ENCODE measurements around the gene MRPL34.
"Not testable (repeated sequence)": the region's sequence is repeated elsewhere in the genome, so short reads cannot be mapped to it uniquely, and the experiment has no call there.

The MRPL34 gene

DNA sequence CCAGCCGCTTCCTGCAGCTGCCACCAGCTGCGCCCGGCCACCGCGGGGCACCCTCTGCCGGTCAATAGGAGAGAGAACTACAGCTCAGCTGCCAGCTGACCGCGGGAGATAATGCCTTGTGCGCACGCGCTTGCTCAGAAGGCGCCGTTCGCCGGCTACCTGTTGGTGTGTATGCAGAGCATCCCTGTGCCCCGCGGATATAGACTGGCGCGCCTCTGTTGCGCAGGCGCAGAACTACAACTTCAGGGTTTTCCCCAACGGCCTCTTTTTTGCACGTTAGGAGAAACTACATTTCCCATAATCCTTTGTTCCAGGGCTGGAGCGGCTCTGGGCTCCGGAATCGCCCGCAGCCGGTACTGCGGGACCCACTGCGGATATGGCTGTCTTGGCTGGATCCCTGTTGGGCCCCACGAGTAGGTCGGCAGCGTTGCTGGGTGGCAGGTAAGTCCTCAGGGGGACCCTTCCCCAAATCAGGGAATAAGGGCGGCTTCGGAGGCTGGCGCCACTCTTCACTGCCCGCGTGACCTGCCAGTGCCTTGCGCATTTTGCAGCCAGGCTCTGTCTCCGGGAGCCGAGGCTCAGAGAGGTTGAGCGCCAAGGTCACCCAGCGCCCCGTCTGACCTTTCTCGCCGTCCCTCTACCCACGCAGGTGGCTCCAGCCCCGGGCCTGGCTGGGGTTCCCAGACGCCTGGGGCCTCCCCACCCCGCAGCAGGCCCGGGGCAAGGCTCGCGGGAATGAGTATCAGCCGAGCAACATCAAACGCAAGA, at the start of gene MRPL34:
Gene MRPL34, plus strand, starts transcription at position 356 of the 768 bp plus-strand sequence. Its CDS starts 21 bp downstream, at position 377.
- peak; percentile 98 to 100 for DNase-seq

DNA sequence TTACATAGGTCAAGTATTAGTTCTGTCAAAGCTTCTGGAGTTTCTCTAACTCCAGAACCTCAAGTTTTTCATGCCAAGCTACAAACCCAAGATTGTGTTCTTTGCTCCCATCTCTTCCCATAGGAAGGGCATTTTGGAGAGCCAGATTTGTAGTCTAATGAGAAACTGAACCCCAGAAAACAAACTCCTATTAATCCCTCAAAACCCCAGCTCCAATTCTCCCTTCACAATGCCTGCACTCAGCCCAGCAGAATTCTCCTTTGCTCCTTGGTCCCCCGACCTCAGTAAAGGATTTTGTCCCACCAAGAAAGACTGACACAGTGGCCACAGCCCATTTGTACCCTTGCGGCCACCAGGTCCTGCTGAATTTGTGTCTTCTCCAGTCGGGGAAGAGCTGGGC, 49.5 kb upstream of the MRPL34 start:
- no peak for DNase-seq

DNA sequence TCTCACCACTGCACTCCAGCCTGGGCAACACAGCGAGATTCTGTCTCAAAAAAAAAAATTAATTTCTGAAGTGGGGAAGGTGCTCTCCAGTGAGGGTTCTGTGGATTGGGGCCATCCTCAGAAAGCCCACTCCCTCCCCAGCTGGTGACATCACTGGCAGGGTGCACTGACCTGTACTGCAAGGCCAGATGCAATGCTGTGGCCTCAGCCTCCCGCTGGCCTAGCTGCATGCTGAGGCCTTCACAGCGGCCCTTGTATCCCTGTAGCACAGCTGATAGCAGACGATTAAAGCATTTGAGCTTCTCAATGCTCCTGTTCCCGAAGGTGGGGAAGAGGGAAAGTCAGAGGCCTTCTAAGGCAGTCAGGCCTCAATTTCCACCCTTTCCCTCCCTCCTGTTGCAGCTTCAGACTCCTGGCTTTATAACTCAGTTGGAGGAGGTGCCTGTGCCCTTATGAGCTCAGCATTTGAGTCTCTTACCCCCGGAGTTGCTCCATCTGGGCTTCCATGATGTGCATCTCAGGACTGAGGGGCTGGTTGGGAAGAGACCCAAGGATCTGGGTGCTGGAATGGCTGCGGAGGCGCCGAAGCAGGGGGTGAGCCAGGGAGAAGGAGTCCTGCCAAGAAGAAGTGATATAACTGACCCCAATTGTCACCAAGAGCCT, 46.4 kb upstream of the MRPL34 start:
- no peak for DNase-seq

GRCh38 chr19:17259934-17260333, 45.7 kb upstream of the MRPL34 start:
- DNase-seq, result no peak

DNA sequence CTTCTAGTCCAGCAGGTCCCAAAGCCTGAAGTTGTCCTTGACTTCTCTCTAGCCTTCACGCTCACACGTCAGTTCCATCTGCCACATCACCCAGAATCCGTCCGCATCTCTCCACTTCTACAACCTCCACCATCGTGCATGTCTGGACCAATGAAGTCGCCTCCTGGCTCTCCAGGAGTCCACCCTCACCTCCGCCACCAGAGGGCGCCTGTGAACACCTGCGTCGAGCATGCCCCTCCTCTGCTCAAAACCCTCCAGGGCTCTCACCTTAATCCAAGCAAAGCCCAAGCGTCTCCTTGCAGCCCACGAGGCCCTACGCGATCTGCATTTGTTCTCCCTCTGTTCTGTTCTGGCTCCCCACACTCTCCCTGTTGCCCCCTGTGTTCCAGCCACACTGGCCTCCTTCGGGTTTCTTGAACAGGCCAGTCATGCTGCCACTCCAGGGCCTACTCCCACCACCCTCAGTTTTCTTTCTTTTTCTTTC, 44.8 kb upstream of the MRPL34 start:
- peak; percentile 87 to 88 for DNase-seq

GRCh38 chr19:17262557-17262956, 43.1 kb upstream of the MRPL34 start:
- DNase-seq, result no peak

- no peak for DNase-seq
Measured at GRCh38 chr19:17263712-17264640, 41.7 kb upstream of the MRPL34 start.

DNA sequence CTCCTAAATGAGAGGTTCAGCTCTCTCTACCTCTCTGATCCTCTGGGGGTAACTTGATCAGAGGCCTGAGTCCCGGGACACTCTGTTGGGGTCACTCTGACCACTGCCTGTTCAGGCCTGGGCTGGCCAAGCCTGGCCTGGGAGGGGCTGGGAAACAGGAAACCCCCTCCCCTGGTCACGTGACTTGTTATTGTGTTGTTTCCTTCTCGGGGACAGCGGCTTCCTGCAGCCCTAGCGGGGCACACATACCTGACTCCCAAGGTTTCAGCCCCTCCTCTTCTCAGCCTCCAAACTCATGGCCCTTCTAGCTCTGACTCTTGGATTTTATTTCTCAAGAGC, 41.1 kb upstream of the MRPL34 start, which contains the start of gene USHBP1:
Gene USHBP1, minus strand, starts transcription at position 105 of the 339 bp plus-strand sequence. CDS start 446 bp downstream, outside the sequence.
- DNase-seq, result no peak

- DNase-seq, result no peak
Measured at GRCh38 chr19:17266026-17266425, 39.6 kb upstream of the MRPL34 start.

DNA sequence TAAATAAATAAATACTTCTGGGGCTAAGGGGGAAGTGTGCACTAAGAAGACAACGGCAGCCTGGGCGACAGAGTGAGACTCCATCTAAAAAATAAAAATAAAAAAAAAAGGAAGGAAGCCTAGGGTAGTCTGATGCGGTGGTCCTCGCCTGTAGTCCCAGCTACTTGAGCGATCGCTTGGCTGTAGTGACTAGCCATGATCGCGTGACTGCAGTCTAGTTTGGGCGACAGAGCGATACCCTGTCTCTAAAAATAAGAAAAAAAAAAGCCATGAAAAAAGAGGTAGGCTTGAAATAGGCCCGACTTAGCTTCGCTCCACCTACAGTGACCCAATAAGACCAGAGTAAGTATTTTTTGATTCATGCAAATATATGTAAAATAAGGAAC, 39.1 kb upstream of the MRPL34 start:
- DNase-seq, result no peak

- peak; percentile 97 to 99 for DNase-seq
Measured at GRCh38 chr19:17266975-17267788, 38.5 kb upstream of the MRPL34 start, which contains the start of gene BABAM1. BABAM1 (plus strand) TSS chr19:17267443; CDS start chr19:17268807, 1,364 bp downstream.

DNA sequence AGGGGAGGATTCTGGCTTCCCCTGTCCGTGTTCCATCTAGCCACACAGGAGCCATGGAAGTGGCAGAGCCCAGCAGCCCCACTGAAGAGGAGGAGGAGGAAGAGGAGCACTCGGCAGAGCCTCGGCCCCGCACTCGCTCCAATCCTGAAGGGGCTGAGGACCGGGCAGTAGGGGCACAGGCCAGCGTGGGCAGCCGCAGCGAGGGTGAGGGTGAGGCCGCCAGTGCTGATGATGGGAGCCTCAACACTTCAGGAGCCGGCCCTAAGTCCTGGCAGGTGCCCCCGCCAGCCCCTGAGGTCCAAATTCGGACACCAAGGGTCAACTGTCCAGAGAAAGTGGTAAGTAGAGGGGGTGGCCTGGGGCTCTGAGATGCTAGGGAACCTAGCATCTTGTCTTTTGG, 36.9 kb upstream of the MRPL34 start:
- no peak for DNase-seq

DNA sequence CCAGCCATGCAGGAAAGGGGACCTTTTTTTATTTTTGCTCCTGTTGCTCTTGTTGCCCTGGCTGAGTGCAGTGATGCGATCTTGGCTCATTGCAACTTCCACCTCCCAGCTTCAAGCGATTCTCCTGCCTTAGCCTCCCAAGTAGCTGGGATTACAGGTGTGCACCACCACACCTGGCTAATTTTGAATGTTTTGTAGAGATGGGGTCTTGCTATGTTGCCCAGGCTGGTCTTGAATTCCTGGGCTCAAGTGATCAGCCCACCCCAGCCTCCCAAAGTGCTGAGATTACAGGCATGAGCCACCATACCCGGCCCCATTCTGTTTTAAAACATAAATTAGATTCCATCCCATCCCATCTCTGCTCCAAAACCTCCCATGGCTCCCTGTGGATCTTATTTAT, 30.8 kb upstream of the MRPL34 start:
- DNase-seq, result not testable (repeated sequence)

DNA sequence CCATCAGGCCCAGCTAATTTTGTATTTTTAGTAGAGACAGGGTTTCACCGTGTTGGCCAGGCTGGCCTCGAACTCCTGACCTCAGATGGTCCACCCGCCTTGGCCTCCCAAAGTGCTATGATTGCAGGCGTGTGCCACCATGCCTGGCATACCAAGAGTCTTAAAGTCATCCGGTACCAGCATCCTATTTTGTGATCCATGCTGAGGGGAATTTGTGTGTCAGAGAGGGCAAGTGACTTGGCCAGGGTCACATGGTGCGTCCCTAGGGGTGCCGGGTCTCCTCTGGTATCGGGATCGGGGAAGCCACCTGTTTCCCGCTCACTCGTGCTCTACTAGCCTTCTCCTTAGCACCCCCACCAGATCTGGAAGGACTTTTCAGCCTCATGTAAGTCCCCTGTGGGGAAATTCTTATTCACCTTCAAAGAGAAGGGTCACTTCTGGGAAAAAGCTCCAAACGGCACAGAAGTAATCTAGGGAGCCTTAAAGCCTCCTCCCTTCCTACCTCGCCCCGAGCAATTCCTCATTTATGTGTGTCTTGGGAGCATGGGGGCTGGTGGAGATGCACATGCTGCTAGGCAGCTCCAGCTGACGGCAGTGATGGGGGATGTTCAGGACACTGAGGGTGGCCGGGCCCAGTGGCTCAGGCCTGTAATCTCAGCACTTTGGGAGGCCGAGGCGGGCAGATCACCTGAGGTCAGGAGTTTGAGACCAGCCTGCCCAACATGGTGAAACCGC, 30.1 kb upstream of the MRPL34 start:
- no peak for DNase-seq

GRCh38 chr19:17279436-17279835, 26.2 kb upstream of the MRPL34 start:
- DNase-seq, result no peak

GRCh38 chr19:17281391-17282304, 24.0 kb upstream of the MRPL34 start, which contains the start of gene ANKLE1:
ANKLE1 (plus strand) TSS chr19:17281901; CDS start chr19:17281921, 20 bp downstream.
- peak in 1 of 2 experiments; percentile 55 for DNase-seq

- DNase-seq, result peak; percentile 68 to 88
Measured at GRCh38 chr19:17282488-17283125, 23.1 kb upstream of the MRPL34 start.

DNA sequence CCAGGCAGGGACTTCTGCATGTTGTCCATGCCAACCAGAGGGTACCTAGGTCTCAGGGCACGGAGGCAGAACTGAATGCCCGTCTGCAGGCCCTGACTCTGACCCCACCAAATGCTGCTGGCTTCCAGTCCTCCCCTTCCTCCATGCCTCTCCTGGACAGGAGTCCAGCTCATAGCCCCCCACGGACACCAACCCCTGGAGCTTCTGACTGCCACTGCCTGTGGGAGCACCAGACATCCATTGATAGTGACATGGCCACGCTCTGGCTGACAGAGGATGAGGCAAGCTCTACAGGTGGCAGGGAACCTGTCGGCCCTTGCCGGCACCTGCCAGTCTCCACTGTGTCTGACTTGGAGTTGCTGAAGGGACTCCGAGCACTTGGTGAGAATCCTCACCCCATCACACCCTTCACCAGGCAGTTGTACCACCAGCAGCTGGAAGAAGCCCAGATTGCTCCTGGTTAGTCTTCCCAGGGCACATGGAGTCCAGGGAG, 22.1 kb upstream of the MRPL34 start:
- no peak for DNase-seq

DNA sequence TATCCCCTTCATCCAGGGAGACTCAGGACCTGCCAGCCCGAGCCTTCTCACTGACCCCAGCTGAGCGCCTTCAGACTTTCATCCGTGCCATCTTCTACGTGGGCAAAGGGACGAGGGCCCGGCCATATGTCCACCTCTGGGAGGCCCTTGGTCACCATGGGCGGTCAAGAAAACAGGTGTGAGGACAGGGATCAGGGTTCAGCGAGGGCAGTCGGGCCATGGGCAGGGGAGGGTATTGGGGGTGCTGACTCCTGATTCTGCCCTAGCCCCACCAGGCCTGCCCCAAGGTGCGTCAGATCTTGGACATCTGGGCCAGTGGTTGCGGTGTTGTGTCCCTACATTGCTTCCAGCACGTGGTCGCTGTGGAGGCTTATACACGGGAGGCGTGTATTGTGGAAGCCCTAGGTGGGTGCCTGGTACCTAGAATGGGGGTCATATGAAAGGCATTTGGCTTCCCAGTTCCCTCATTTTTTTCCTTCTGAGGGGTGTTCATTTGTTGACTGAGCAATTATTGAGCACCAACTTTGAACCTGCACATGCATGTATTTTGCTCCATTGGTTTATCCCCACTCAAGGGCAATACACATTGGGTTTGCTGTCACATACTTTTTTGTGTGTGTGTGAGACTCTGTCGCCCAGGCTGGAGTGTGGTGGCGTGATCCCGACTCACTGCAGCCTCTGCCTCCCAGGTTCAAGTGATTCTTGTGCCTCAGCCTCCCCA, 20.1 kb upstream of the MRPL34 start:
- DNase-seq, result no peak

Data from NCI-H446 (cell line).